Endothelial cell of umbilical vein (primary cell): ENCODE data around the gene DRAM1.

ENCODE experiments used
- EZH2 ChIP-seq: IDR thresholded peaks from 2 replicates; pipeline ENCODE4 v1.6.1; 2012; ENCODE audit warnings: borderline replicate concordance, low read depth, mild to moderate bottlenecking, moderate library complexity, low read length, inconsistent platforms; ENCODE audit not compliant: severe bottlenecking
- JUN ChIP-seq: IDR thresholded peaks from 2 replicates; pipeline ENCODE4 v1.6.1; 2011; ENCODE audit warnings: borderline replicate concordance, low read depth; ENCODE audit not compliant: insufficient read length, insufficient read depth
- POLR2A ChIP-seq: IDR thresholded peaks from 2 replicates; pipeline ENCODE4 v1.6.1; 2012; ENCODE audit warnings: low read depth, mild to moderate bottlenecking, control low read depth, low read length
- POLR2AphosphoS5 ChIP-seq: IDR thresholded peaks from 2 replicates; pipeline ENCODE4 v1.6.1; 2012; ENCODE audit warnings: low read depth, mild to moderate bottlenecking, control low read depth, low read length, moderate library complexity; ENCODE audit not compliant: insufficient read depth
- TF ChIP-seq, protein P1 (sequence below), 2 donors: IDR thresholded peaks; 1 replicate in 1 of 2; 2 replicates in 1 of 2; pipeline ENCODE4 v1.5.1; 2011; ENCODE audit warnings: low read length in 2 of 2, mild to moderate bottlenecking in 2 of 2, moderate library complexity in 2 of 2, control low read depth in 1 of 2, inconsistent platforms in 1 of 2, low read depth in 1 of 2; ENCODE audit not compliant: insufficient read depth in 1 of 2; ENCODE audit errors: extremely low read depth in 1 of 2
- TF ChIP-seq, protein P2 (sequence below): IDR thresholded peaks from 2 replicates; pipeline ENCODE4 v1.6.1; 2011; ENCODE audit not compliant: insufficient read depth, insufficient read length

DNA sequence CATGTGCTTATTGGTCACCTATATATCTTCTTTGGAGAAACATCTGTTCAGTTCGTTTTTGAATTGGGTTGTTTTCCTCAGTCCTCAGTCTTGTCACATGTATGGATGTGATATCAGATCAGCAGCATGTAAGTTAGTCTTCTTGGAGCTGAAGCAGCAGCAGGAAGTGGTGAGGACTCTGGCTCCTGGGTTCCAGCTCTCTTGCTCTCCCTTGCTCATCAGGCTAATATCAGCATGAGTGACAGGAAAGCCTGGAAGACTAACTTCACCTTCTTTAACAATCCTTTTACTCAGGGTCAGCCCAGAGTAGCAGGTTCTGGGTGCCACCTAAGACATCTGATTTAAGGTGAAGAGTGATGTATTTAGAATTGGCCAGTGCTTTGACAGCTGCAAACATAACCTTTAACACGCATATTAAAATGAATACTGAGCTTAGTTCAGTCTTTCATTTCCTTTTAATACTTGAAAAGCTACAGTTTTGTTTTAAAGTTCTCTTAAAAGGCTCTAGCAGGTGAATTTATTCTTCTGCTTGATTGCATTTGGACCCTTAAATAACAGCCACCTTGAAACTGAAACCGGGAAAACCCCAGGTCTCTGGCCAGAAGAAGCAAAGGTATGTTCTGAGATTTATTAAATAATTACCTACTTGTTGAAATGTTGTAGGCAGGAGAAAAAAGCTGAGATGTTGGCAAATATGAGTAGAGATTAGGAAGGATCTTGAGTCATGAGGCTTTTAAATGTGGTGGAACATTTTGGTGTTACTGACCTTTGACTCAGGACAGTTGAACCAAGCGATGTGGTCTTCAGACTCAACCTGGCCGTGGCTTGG is 54.3 kb downstream of the DRAM1 start:
- TF ChIP-seq POLR2AphosphoS5 (no peak), POLR2A (no peak), EZH2 (no peak), JUN (no peak)
- TF ChIP-seq, protein P1, sequence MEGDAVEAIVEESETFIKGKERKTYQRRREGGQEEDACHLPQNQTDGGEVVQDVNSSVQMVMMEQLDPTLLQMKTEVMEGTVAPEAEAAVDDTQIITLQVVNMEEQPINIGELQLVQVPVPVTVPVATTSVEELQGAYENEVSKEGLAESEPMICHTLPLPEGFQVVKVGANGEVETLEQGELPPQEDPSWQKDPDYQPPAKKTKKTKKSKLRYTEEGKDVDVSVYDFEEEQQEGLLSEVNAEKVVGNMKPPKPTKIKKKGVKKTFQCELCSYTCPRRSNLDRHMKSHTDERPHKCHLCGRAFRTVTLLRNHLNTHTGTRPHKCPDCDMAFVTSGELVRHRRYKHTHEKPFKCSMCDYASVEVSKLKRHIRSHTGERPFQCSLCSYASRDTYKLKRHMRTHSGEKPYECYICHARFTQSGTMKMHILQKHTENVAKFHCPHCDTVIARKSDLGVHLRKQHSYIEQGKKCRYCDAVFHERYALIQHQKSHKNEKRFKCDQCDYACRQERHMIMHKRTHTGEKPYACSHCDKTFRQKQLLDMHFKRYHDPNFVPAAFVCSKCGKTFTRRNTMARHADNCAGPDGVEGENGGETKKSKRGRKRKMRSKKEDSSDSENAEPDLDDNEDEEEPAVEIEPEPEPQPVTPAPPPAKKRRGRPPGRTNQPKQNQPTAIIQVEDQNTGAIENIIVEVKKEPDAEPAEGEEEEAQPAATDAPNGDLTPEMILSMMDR (IDR thresholded peaks at IDR 0.05; ENCODE audit: extremely low read depth in 1 of 2, insufficient read depth in 1 of 2, low read depth in 1 of 2, low read length in 2 of 2): no peak
- TF ChIP-seq, protein P2, sequence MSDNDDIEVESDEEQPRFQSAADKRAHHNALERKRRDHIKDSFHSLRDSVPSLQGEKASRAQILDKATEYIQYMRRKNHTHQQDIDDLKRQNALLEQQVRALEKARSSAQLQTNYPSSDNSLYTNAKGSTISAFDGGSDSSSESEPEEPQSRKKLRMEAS: no peak
